Memory B cell (primary cell): ENCODE data around the gene FOXD3.
"Not testable (repeated sequence)": the region's sequence is repeated elsewhere in the genome, so short reads cannot be mapped to it uniquely, and the experiment has no call there.

ENCODE experiments used
- ATAC-seq: fragments of 150-1000 bp; cut with Tn5 transposase; 2 replicates; pipeline ENCODE4 v1.10.0; 2021; ENCODE audit warnings: low read depth, mild to moderate bottlenecking, moderate library complexity
- DNase-seq, 2 donors: peaks; one replicate each; pipeline ENCODE4 v3.0.0; 2022; ENCODE audit warnings: low spot score in 2 of 2
- H3K27ac Mint-ChIP-seq: one replicate; pipeline ENCODE4 v1.8.0; 2022; ENCODE audit warnings: mild to moderate bottlenecking, moderate library complexity, mixed read lengths
- H3K27me3 Mint-ChIP-seq: one replicate; pipeline ENCODE4 v1.8.0; 2022; ENCODE audit warnings: mixed read lengths
- H3K36me3 Mint-ChIP-seq: one replicate; pipeline ENCODE4 v1.8.0; 2022; ENCODE audit warnings: mild to moderate bottlenecking, mixed read lengths
- H3K4me1 Mint-ChIP-seq: one replicate; pipeline ENCODE4 v1.8.0; 2022; ENCODE audit warnings: mixed read lengths
- H3K4me3 Mint-ChIP-seq: one replicate; pipeline ENCODE4 v1.8.0; 2022; ENCODE audit warnings: mild to moderate bottlenecking, moderate library complexity, mixed read lengths
- H3K9me3 Mint-ChIP-seq: one replicate; pipeline ENCODE4 v1.8.0; 2022; ENCODE audit warnings: mixed read lengths

Gene FOXD3

DNA sequence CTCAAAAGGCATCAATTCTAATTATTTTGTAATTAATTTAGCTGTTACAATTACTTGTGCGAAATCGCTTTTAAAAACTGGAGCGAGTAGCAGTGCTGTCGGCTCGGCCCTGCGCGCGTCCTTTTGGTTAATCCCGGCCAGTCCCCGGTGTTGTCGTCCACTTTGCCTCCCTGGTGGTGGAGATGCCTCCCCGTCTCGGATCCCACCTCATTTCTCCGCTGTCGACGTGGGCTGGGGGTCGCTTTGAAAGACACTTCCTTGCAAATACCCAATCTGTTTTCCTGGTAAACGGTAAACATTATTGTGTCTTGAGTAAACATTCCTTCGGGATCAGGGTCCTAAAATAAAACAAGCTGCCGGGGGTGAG lies 3.7 kb downstream of the FOXD3 start:
- Mint-ChIP-seq H3K27ac (no peak overlapping the region), H3K36me3 (peaks cover 4% of the 10 kb centered on the region), H3K9me3 (peaks cover 8% of the 10 kb centered on the region), H3K4me1 (peaks cover 15% of the 10 kb centered on the region), H3K4me3 (no peak overlapping the region), H3K27me3 (peaks cover 38% of the 10 kb centered on the region)
- ATAC-seq (no peak), DNase-seq (no peak)

DNA sequence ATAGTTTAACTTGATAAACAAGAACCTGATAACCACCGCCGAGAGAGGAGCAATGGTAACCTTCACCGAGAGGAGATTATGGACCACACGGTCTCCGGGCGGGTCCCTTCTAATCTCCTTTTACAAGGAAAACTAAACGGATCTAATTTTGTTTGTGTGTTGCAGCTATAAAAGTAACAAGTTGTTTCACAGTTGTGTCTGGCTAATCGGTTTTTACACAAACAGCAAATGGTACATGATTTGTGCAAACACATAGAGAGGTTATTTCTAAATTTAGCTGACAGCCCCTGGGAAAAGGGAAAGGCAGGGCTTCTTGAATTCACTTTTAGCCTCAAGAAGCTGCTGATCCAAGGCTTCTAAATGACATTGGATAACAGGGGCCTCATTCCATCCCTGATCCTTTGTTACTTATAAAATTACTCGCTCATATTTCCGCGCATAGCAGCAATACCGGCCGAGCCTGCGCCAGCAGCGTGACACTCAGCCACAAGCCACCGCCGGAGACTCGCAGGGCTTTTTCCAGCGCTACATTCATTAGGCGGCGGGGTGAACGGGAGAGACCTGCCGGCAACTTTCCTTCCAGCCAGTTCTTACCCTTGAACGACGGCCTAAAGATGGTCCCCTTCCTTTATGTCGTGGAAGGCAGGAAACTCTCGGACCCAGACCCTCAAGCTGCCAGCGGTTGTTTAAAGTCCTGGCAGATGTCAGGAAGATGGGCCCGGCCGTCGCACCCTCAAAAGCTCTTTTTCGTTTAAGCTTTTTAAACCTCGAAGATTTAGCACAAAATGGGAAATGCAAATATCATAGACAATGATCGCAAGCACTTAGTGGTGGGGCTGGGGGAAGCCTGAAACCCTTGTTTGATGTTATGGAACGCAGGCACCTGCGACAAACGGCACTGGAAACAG lies 4.4 kb downstream of the FOXD3 start:
- Mint-ChIP-seq H3K27me3 (peaks cover 35% of the 10 kb centered on the region), H3K36me3 (peaks cover 4% of the 10 kb centered on the region), H3K9me3 (peaks cover 6% of the 10 kb centered on the region), H3K4me3 (no peak overlapping the region), H3K4me1 (peaks cover 9% of the 10 kb centered on the region), H3K27ac (no peak overlapping the region)
- ATAC-seq (no peak), DNase-seq (no peak)

DNA sequence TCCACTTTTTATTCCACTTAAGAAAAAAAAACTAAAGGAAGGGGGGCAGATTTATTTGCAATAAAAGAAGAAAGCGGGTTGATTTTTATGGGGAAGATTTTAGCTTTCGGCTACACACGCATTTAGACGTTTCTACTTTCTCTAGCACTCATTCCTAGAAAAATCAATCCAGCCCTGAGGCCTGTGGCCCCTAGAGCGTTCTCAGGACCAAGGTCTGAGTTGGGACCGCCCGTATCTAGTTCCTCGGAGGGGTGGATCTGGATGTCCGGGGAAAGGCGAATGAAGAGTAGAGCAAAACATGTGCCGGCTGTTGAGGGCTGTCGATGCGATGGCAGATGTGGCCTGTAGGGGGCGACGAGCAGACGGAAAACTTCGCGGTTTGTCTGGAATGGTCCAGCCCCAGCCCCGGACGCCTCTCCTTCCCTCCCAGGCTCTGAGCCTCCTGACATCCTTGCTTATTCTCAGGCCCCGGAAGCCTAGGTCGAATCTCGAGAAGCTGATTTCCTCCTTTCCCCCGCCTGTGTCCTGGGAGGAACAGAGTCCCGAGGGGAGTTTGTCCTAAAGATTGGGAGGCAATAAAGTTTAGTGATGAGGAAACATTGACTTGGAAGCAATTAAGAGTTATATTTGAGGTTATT lies 5.2 kb downstream of the FOXD3 start:
- peaks cover 6% of the 10 kb centered on the region for H3K9me3 Mint-ChIP-seq
- no peak overlapping the region for H3K4me3 Mint-ChIP-seq
- DNase-seq (peak; percentile 22 to 30), ATAC-seq (no peak)
- peak overlapping the region; percentile 28 for H3K27ac Mint-ChIP-seq
- H3K4me1 Mint-ChIP-seq: peaks cover 8% of the 10 kb centered on the region
- H3K27me3 Mint-ChIP-seq: peaks cover 38% of the 10 kb centered on the region
- H3K36me3 Mint-ChIP-seq: peaks cover 4% of the 10 kb centered on the region

DNA sequence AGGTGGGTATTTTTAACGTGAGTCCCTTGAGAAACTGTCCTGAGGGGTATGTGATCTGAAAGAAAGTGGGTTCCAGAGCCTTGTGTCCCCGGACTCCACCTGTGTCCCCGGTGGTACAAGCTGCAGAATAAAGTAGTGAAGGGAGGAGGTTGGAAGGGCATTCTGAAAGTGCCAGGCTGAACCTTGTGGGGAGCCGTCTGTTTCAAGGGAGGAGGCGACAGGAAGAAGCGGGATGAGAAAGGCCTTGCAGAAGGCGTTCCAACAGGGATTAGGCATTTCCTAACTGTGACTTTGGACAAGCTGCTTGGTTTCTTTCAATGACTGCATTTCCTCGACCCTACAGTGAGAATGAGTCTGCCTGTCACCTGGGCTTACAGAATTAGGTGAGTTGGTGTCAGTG lies 5.8 kb downstream of the FOXD3 start:
- H3K4me3 Mint-ChIP-seq: no peak overlapping the region
- H3K4me1 Mint-ChIP-seq: peaks cover 8% of the 10 kb centered on the region
- ATAC-seq (no peak), DNase-seq (no peak)
- peaks cover 6% of the 10 kb centered on the region for H3K9me3 Mint-ChIP-seq
- H3K27me3 Mint-ChIP-seq: peaks cover 42% of the 10 kb centered on the region
- H3K36me3 Mint-ChIP-seq: peaks cover 4% of the 10 kb centered on the region
- peak overlapping the region; percentile 28 for H3K27ac Mint-ChIP-seq

DNA sequence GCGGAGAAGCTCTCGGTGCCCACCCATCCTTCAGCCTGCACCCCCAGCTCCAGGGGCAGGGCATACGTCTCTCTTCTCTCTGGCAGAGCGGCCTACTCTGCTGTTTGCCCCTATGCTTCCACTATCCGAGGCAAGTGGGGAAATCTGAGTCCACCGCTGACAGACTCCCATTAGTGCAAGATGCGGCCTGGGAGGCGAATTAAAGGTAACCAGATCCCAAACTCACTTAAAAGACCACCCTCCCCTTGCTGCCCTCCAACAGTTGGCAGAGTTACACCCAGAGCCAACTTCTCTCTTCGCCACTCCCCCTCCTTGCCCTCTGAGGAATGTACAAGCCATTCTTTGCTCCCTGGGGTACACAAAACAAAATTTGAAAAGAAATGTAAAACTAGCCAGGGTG lies 6.4 kb downstream of the FOXD3 start:
- peaks cover 4% of the 10 kb centered on the region for H3K36me3 Mint-ChIP-seq
- peak overlapping the region; percentile 11 for H3K27ac Mint-ChIP-seq
- ATAC-seq (no peak), DNase-seq (no peak)
- H3K9me3 Mint-ChIP-seq: peaks cover 6% of the 10 kb centered on the region
- H3K4me1 Mint-ChIP-seq: peaks cover 8% of the 10 kb centered on the region
- no peak overlapping the region for H3K4me3 Mint-ChIP-seq
- peaks cover 45% of the 10 kb centered on the region for H3K27me3 Mint-ChIP-seq

DNA sequence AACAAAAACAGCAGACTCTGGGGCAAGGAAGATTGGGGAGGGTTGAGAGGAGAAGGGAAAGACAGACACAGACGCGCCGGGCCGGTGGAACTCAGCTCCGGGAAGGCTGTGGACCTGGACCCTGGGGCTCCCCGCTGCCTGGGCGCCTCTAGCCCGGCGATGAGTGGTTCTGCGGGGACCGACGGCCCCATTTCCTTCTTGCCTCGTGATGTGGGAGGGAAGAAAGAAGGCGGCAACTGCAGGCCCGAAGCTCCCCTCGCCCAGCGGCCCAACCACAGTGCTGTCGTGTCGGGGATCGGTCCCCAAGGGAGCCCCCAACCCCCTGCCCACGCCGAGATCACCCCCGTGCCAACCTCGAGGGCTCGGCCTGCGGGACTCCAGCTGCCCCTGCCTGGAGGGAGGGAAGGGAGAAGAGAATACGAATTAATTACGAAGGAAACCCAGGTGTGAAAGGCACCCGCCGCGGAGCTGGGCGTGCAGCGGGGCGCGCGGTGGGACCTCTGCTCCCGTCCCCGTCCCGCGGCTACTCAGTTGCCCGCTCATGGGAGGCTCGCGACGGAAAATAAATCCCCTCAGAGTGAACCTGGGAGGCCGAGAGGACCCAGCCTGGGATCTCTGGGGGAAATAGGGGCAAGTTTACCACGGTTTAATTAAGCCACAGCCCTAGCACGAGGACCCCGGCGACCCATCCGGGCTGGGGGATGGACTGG lies 7.4 kb downstream of the FOXD3 start:
- DNase-seq (peak in 1 of 2 donors; percentile 24), ATAC-seq (no peak)
- peaks cover 6% of the 10 kb centered on the region for H3K4me1 Mint-ChIP-seq
- H3K27me3 Mint-ChIP-seq: peaks cover 46% of the 10 kb centered on the region
- peaks cover 4% of the 10 kb centered on the region for H3K9me3 Mint-ChIP-seq
- H3K4me3 Mint-ChIP-seq: no peak overlapping the region
- H3K27ac Mint-ChIP-seq: peak overlapping the region; percentile 11
- peaks cover 4% of the 10 kb centered on the region for H3K36me3 Mint-ChIP-seq

DNA sequence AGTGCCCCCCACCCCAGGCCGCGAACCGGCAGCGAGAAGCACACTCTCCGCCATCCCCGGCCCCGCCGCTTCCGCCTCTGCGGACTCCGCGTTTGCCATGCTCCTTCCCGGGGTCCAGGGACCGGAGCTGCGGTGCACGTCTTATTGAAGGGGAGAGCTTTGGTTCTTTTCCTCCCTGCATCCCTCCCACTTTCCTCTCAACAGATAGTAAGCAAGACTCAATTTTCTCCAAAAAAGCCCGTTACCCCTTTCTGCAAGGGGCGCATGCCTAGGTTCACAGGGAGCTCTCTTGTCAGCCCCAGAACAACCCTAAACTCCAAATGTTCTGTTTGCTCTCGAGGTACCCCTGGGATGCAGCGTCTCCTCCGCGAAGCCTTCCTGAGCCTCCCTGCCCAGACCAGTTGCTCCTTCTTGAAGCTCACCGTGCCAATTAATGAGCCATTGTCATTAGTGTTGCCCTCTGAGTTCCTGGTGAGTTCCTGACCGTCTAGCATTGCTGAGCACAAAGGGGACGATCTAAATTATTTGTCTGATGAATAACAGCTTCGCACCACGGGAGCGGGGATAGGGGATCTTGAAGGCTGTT lies 8.1 kb downstream of the FOXD3 start:
- Mint-ChIP-seq H3K27me3 (peaks cover 49% of the 10 kb centered on the region), H3K9me3 (peaks cover 4% of the 10 kb centered on the region), H3K4me3 (peak overlapping the region; percentile 3), H3K27ac (peak overlapping the region; percentile 49), H3K4me1 (peaks cover 6% of the 10 kb centered on the region), H3K36me3 (peaks cover 4% of the 10 kb centered on the region)
- no peak for ATAC-seq
- DNase-seq: no peak

DNA sequence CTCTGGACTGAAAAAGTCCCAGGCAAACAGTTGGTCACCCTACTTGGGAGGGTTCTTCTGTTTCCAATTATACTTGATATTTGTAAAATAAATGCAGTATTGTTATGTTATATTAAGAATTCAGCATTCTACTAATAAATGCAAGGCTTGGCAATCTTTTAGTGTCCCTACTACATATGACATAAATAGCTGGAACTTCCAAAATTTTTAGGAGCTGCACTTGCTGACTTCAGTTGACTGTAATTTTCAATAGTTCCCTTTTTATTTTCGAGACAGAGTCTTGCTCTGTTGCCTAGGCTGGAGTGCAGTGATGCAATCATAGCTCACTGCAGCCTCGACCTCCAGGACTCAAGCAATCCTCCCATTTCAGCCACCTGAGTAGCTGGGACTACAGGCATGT lies 20.0 kb downstream of the FOXD3 start:
- ATAC-seq: no peak
- no peaks in the 10 kb centered on the region for H3K9me3 Mint-ChIP-seq
- H3K27me3 Mint-ChIP-seq: peaks cover 11% of the 10 kb centered on the region
- H3K27ac Mint-ChIP-seq: no peak overlapping the region
- H3K36me3 Mint-ChIP-seq: peaks cover 3% of the 10 kb centered on the region
- DNase-seq: no peak
- no peaks in the 10 kb centered on the region for H3K4me1 Mint-ChIP-seq
- H3K4me3 Mint-ChIP-seq: no peak overlapping the region

DNA sequence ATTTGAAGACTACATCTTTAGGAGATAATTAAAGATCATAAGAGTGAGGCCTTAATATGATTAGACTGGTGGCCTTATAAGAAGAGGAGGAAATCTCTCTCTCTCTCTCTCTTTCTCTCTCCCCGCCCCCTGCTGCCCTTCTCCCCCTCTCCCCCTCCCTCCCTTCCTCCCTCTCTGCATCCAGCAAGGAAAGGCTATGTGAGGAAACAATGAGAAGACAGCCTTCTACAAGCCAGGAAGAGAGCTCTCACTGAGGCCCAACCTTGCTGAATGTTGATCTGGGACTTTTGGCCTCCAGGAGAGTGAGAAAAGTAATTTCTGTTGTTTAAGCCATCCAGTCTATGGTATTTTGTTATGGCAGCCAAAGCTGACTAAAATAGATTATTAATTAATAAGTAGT lies 21.6 kb downstream of the FOXD3 start:
- peaks cover 11% of the 10 kb centered on the region for H3K27me3 Mint-ChIP-seq
- H3K27ac Mint-ChIP-seq: no peak overlapping the region
- DNase-seq: no peak
- H3K9me3 Mint-ChIP-seq: no peaks in the 10 kb centered on the region
- H3K4me3 Mint-ChIP-seq: no peak overlapping the region
- ATAC-seq: no peak
- H3K36me3 Mint-ChIP-seq: peaks cover 3% of the 10 kb centered on the region
- no peaks in the 10 kb centered on the region for H3K4me1 Mint-ChIP-seq

DNA sequence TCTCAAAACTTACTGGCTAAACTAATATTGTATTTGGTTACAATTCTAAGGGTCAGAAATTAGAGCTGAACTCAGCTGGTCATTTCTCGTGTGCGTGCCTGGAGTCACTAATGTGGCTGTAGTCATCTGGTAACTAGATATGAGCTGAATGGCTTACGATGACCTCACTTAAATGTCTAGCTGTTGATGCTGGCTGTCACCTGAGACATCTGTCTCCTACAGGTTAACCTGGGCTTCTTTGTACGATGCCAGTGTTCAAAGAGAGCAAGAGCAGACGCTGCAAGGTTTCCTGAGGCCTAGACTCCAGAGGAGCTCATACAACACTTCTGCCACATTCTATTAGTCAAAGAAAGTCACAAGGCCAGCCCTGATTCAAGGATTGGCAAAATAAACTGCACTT lies 28.0 kb downstream of the FOXD3 start:
- Mint-ChIP-seq H3K27ac (no peak overlapping the region), H3K4me3 (no peak overlapping the region), H3K27me3 (peaks cover 14% of the 10 kb centered on the region), H3K9me3 (no peaks in the 10 kb centered on the region), H3K4me1 (no peaks in the 10 kb centered on the region), H3K36me3 (peaks cover 3% of the 10 kb centered on the region)
- DNase-seq (no peak), ATAC-seq (no peak)

DNA sequence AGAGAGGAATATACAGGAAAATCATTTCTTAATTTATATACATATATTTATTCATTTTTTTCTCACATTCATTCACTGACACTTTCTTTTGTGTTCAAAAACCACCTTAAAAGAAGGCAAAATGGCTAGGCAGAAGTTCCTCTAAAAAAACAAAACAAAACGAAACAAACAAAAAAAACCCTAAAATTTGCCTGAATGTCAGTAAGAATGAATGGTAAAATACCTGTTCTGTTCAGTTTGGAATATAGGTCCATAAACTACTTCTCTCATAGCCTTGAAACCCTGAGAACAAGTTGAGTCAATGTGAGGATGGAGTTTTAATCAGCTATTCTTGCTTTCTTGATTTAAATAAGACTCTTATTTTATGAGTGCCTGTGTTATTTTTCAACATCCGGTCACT lies 30.4 kb downstream of the FOXD3 start:
- H3K36me3 Mint-ChIP-seq: no peaks in the 10 kb centered on the region
- H3K4me1 Mint-ChIP-seq: no peaks in the 10 kb centered on the region
- no peak overlapping the region for H3K4me3 Mint-ChIP-seq
- H3K9me3 Mint-ChIP-seq: peaks cover 3% of the 10 kb centered on the region
- peaks cover 9% of the 10 kb centered on the region for H3K27me3 Mint-ChIP-seq
- no peak for ATAC-seq
- no peak overlapping the region for H3K27ac Mint-ChIP-seq
- no peak for DNase-seq

DNA sequence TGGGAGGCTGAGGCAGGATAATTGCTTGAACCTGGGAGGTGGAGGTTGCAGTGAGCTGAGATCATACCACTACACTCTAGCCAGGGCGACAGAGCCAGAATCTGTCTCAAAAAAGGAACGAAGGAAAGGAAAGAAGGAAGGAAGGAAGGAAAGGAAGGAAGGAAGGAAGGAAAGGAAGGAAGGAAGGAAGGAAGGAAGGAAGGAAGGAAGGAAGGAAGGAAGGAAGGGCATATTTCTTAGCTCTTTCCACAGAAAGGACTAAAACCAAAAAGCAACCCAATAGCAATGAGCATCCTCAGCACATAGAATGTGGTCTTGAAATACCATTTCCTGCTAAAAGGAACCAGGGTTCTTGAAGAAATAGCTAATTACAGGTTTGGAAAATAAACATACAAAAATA lies 33.9 kb downstream of the FOXD3 start:
- H3K36me3 Mint-ChIP-seq, ATAC-seq, H3K4me1 Mint-ChIP-seq, H3K4me3 Mint-ChIP-seq, DNase-seq, H3K9me3 Mint-ChIP-seq, H3K27ac Mint-ChIP-seq: not testable (repeated sequence)
- H3K27me3 Mint-ChIP-seq: peaks cover 13% of the 10 kb centered on the region

DNA sequence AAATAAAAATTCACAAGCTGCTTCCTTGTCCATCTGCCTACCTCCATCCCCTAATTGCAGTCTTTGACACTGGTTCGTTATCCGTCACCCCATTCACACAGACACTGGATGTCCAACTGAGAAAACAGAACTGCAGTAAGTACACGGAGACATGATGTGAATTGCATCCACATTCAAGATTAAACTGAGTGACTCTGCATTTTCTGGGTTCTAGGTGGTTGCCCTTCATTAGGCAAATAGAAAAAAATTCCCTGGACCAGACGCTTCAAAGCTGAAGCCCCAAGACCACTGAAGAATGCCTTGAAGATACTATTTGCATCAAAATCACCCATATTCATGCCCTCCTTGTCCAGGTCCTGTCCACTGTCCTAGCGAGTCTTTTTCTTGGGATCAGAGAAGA lies 37.2 kb downstream of the FOXD3 start:
- peaks cover 3% of the 10 kb centered on the region for H3K9me3 Mint-ChIP-seq
- H3K27me3 Mint-ChIP-seq: peaks cover 15% of the 10 kb centered on the region
- H3K4me3 Mint-ChIP-seq: no peak overlapping the region
- DNase-seq (no peak), ATAC-seq (no peak)
- H3K4me1 Mint-ChIP-seq: no peaks in the 10 kb centered on the region
- no peaks in the 10 kb centered on the region for H3K36me3 Mint-ChIP-seq
- H3K27ac Mint-ChIP-seq: no peak overlapping the region

DNA sequence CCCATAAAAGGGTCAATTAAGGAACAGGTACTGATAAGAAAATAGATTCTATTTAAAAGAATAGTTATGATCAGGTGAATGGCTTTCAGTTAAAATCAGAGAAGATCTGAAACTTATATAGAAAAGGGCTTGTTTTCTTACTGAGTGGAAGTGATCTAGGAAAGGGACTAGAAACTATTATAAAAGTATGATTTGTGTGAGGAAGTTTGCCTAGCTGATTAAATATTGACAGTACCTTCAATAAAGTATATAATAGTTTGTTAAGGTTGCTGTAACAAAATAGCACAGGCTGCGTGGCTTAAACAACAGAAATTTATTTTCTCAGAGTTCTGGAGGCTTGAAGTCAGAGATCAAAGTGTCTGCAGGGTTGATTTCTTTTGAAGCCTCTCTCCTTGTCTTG lies 39.7 kb downstream of the FOXD3 start:
- Mint-ChIP-seq H3K27ac (no peak overlapping the region), H3K27me3 (peaks cover 16% of the 10 kb centered on the region), H3K36me3 (no peaks in the 10 kb centered on the region), H3K4me3 (no peak overlapping the region), H3K9me3 (no peaks in the 10 kb centered on the region), H3K4me1 (peaks cover 5% of the 10 kb centered on the region)
- ATAC-seq: no peak
- no peak for DNase-seq
